Left ventricle myocardium inferior (tissue), 1 donor: ENCODE measurements around the gene TMEM144. TPM values are rescaled to one million over a fixed set of nuclear protein-coding genes. Genes with fewer than 3 reads are reported as not detected.

Experiments
- DNase-seq: peaks from one replicate; pipeline ENCODE4 v3.0.0-alpha.2; 2020
- H3K27ac ChIP-seq: fragments of 200-600 bp; replicated peaks from 2 replicates; pipeline ENCODE4 v1.8.0; 2021
- H3K27me3 ChIP-seq: fragments of 200-600 bp; 2 replicates; pipeline ENCODE4 v1.8.0; 2021; ENCODE audit warnings: low read depth
- H3K36me3 ChIP-seq: fragments of 200-600 bp; 2 replicates; pipeline ENCODE4 v1.8.0; 2021
- H3K4me1 ChIP-seq: fragments of 200-600 bp; 2 replicates; pipeline ENCODE4 v1.8.0; 2021
- H3K4me3 ChIP-seq: fragments of 200-600 bp; 2 replicates; pipeline ENCODE4 v1.8.0; 2021; ENCODE audit warnings: mild to moderate bottlenecking, moderate library complexity
- H3K9me3 ChIP-seq: fragments of 200-600 bp; replicated peaks from 2 replicates; pipeline ENCODE4 v1.8.0; 2021
- intact Hi-C: fragments of 100-400 bp; cut with micrococcal nuclease; formaldehyde crosslinking; loops from one replicate; pipeline ENCODE4 v1.11.0; 2022
- total RNA-seq: library from RNA; stranded (reverse); fragmentation: NEBNext Ultra II Directional; extraction: Animal tissue kit (Norgen Biotek cat#: 25700); gene quantifications from one replicate; pipeline ENCODE4 v1.2.1, GENCODE V29; 2021
- TF ChIP-seq, protein P1 (sequence below): fragments of 200-600 bp; IDR thresholded peaks from 2 replicates; pipeline ENCODE4 v1.8.0; 2021; ENCODE audit warnings: antibody characterized with exemption, mild to moderate bottlenecking, borderline replicate concordance
- donor health status: DM: no; HTN: yes; CAD: no; lungs with severe emphysema.

Gene TMEM144
- total RNA-seq, 1 donor from 2014 or later: 11.4 TPM

DNA sequence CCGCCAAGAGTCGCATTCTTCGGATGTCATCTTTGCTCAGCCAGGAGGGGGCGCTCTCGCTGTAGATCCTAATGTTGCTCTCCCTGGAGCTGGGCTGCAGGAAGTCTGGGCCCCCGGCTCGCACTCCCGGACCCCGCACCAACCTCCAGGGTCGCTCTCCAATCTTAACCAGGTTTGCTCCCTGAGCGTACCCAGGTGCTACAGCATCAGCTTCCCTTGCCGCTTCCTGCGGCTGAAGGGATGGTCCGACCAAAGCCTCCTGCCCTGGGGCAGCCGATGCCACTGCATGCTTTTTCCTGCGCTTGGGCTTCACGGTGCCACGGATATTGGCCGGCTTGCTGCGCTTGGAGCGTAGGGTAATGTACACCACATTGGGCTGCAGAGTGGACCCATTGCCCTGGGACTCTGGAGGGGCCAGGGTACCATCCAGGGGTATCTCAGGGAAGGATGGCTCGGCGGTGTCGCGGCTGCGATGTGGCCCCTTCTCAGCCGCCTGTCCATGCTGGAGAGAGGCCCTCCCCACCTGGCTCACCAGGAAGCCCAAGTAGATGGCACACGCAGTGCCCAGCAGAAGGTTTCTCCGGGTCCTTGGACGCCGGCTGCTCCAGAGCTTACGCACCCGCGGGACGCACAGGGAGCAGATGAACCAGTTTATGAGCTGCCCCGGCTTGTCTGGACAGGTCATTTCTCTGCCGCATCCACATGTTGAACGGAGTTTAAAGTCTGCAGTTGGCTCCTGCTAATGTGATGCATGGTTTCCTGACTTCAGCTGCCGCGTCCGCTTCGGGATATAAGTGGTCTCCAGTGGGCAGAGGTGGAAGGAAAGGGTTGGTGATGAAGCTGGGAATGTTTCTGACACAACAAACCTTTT is 39.4 kb upstream of the TMEM144 start:
- intact Hi-C loops: loop anchor here (5.0 kb wide), 1 partner anchor 179 kb away; no protein-coding TSS in a partner anchor

DNA sequence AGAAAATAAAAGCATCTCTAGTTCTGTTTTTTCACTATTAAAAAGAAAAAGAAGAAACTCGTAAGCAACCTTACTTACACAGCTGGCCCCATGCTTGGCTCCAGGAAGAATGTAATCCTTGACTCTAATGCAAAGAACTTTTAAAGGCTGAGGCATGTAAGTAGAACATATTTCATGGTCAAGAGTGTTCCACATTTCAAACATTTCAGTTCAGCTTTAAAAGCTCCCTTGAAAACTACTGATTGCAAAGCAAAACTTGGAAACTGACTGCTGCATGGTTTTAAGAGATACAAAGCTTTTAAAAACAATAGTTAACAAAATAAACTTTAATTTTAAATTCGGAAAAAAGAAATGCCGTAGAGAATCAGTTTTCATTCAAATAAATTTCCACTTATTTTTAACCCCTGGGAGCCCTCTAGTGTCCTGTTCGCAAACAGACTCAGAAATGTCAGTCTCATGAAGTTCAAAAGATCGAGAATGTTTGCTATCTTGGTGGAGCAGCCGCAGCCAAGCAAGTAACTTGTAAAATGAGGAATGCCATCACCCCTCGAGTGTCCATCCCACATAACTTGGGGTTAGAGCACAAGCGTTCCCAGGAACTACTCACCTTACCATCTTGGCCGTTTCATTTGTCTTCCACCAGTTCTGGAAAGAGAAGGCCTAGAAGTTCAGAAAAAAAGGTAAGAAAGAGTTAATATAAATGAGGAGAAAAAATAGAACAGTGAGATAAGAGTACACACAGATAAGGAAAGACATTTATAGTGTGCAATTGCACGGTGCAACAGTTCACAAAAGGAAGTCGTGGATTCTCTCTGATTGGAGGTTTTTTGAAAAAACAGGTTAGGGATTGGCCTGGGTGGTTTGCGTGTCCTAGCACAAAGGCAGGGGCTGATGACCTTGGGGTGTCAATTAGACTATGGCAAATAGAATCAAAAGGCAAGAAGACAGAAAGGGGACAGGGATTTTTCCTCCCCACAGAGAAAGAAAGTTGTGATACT is 37.7 kb upstream of the TMEM144 start, which contains the start of gene GASK1B:
GASK1B (minus strand) TSS at position 765 of the 998 bp plus-strand sequence. CDS start 1,650 bp downstream, outside the sequence.
- intact Hi-C loops: loop anchor here (5.0 kb wide), 1 partner anchor 180 kb away; no protein-coding TSS in a partner anchor
- Histone ChIP-seq H3K4me1 (peaks cover 92% of the 10 kb centered on the region), H3K27ac (peak within 1 kb of the TSS; percentile 93), H3K4me3 (peak within 1 kb of the TSS; percentile 82), H3K9me3 (no peaks in the 10 kb centered on the region), H3K27me3 (no peaks in the 10 kb centered on the region), H3K36me3 (no peaks in the 10 kb centered on the region)
- no peak for DNase-seq
- TF ChIP-seq, protein P1, sequence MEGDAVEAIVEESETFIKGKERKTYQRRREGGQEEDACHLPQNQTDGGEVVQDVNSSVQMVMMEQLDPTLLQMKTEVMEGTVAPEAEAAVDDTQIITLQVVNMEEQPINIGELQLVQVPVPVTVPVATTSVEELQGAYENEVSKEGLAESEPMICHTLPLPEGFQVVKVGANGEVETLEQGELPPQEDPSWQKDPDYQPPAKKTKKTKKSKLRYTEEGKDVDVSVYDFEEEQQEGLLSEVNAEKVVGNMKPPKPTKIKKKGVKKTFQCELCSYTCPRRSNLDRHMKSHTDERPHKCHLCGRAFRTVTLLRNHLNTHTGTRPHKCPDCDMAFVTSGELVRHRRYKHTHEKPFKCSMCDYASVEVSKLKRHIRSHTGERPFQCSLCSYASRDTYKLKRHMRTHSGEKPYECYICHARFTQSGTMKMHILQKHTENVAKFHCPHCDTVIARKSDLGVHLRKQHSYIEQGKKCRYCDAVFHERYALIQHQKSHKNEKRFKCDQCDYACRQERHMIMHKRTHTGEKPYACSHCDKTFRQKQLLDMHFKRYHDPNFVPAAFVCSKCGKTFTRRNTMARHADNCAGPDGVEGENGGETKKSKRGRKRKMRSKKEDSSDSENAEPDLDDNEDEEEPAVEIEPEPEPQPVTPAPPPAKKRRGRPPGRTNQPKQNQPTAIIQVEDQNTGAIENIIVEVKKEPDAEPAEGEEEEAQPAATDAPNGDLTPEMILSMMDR: peak; percentile 76

More for the DNA sequence above, 39.4 kb upstream of the TMEM144 start:
- TF ChIP-seq, protein P1: peak; percentile 85
- no peaks in the 10 kb centered on the region for H3K9me3 ChIP-seq
- no peaks in the 10 kb centered on the region for H3K27me3 ChIP-seq
- peak; percentile 85 for DNase-seq
- no peaks in the 10 kb centered on the region for H3K36me3 ChIP-seq
- H3K4me3 ChIP-seq: peak overlapping the region; percentile 82
- H3K27ac ChIP-seq: peak overlapping the region; percentile 93
- peaks cover 95% of the 10 kb centered on the region for H3K4me1 ChIP-seq

DNA sequence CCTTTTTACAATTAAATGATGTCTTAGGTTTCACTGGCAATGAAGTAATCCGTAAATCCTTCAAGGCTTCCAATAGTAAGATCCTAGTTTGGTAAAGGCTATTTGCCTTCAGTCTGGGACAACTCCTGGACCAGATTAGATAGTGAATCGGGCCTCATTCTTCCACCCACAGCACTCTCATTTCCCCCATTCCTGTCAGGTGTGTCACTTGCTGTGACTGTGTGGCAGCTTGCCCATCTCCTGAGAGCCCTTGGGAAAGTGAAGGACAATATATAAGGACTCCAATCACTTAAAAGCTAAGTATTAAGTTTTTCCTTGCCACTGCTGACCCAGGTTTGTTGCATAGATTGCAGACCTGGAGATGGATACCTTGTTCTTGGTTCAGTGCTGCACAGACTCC is 34.2 kb upstream of the TMEM144 start:
- Histone ChIP-seq H3K27me3 (no peaks in the 10 kb centered on the region), H3K36me3 (peaks cover 19% of the 10 kb centered on the region), H3K9me3 (no peaks in the 10 kb centered on the region), H3K4me3 (no peak overlapping the region), H3K27ac (peak overlapping the region; percentile 27), H3K4me1 (peaks cover 75% of the 10 kb centered on the region)
- DNase-seq: no peak
- TF ChIP-seq, protein P1: no peak
- intact Hi-C loops: no loop called here

DNA sequence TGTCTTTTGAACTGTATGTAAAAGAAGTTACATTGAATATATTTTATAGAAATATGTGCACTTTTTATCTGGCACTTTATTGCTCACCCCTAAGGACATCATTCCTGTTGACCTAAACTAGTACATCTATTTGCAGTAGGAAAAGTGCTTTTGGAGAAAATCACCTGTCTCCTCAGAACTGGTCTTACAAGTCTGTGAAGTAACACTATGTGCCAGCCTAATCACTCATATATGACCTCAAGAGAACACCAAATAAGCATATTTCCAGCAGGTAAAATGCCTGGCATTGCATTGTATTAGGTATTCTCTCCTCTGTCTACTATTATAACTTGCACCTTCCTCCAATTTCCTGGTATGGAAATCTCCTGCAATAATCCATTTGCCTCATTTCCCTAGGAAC is 33.5 kb upstream of the TMEM144 start:
- DNase-seq: no peak
- Histone ChIP-seq H3K4me1 (peaks cover 70% of the 10 kb centered on the region), H3K36me3 (peaks cover 19% of the 10 kb centered on the region), H3K9me3 (no peaks in the 10 kb centered on the region), H3K27ac (peak overlapping the region; percentile 27), H3K4me3 (no peak overlapping the region), H3K27me3 (no peaks in the 10 kb centered on the region)
- intact Hi-C loops: no loop called here
- TF ChIP-seq, protein P1: no peak

DNA sequence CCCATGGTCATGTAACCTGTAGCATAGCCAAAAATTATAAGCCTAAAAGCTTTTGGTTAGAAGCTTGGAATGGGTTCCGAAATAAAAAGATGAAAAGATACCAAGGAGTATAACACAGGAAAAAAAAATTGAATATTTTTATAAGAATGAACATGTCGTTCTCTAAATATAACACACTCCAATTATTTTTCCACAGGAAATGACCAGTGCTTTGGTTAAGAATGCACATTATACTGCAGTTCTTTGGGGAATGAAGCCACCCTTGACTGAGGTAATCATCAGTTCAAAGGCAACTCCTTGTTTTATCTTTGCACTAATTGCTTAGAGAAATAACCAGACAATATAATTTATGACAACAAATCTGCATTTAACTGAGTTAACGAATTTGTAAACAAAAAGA is 30.8 kb upstream of the TMEM144 start:
- Histone ChIP-seq H3K36me3 (peaks cover 19% of the 10 kb centered on the region), H3K27ac (peak overlapping the region; percentile 28), H3K9me3 (no peaks in the 10 kb centered on the region), H3K4me3 (no peak overlapping the region), H3K4me1 (peaks cover 45% of the 10 kb centered on the region), H3K27me3 (no peaks in the 10 kb centered on the region)
- intact Hi-C loops: no loop called here
- TF ChIP-seq, protein P1: no peak
- no peak for DNase-seq
